ENCODE results near the gene MDN1.

GRCh38 chr6:89644864-89645263 is 174.7 kb downstream of the MDN1 start:
- TF ChIP-seq YY1 (IDR thresholded peaks at IDR 0.05; ENCODE audit: insufficient read depth, insufficient read length) = no peak
- no peak for TF ChIP-seq SUZ12 (IDR thresholded peaks at IDR 0.05; ENCODE audit: extremely low read depth, insufficient read depth, insufficient read length)
